Stimulated activated CD4-positive, alpha-beta T cell treated with anti-CD3 and anti-CD28 coated beads, TNF-alpha, amount 100 ng/mL, for 48 hours (primary cell): ENCODE data around the gene MICAL3.

ENCODE experiments used
- DNase-seq, 3 donors: peaks; one replicate each; pipeline ENCODE4 v3.0.0-alpha.2; 2020; ENCODE audit warnings: low read depth in 3 of 3

Gene MICAL3

GRCh38 chr22:17842386-17842785, 182.0 kb downstream of the MICAL3 start:
- DNase-seq: no peak

DNA sequence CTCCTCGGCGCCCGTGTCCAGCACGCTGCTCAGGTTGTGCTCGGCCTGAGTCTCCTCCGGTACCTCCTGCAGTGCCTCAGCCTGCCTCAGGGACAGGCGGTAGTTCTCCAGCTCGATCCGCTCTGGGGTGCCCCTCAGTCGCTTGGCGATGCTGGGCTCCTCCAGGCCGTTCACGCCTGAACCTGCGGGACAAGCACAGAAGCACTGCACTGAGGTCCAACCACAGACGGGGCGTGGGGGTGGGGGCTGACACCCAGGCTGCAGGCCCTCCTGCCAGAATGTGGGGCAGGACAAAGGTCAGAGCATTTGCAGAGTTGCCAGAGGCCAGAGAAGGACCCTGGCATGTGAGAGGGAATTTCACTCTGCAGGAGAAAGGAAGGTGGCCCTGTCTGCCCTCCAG, 182.5 kb downstream of the MICAL3 start:
- DNase-seq: no peak

DNA sequence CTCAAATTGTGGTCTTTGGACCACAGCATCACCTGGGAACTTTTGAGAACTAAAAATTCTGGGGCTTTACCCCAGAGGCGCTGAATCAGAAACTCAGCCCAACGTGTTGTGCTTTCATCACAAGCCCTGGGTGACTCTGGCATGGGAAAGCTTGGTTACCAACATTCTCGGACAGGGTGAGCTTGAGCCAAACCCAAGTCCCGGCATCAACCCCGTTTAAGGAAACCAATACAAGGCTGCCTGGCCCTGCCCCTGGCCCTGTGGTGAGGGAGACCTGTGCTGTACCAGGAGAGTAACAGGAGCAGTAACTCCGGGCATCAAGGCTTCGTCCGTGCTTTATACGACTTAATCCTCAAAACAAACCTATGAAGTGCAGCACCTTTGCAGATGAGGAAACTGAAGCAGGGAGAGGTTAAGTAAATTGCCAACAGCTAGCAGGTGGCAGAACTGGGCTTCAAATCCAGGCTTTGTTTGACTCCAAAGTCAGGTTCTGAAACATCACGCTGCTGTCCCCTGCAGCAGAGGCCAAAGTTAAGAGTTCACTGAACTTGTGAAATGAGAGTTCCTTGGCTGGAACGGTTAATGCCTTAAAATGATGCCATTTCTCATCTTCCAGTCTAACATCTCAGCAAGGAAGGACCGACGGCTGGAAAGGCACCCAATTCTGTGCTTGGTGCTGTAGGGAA, 186.0 kb downstream of the MICAL3 start:
- no peak for DNase-seq

DNA sequence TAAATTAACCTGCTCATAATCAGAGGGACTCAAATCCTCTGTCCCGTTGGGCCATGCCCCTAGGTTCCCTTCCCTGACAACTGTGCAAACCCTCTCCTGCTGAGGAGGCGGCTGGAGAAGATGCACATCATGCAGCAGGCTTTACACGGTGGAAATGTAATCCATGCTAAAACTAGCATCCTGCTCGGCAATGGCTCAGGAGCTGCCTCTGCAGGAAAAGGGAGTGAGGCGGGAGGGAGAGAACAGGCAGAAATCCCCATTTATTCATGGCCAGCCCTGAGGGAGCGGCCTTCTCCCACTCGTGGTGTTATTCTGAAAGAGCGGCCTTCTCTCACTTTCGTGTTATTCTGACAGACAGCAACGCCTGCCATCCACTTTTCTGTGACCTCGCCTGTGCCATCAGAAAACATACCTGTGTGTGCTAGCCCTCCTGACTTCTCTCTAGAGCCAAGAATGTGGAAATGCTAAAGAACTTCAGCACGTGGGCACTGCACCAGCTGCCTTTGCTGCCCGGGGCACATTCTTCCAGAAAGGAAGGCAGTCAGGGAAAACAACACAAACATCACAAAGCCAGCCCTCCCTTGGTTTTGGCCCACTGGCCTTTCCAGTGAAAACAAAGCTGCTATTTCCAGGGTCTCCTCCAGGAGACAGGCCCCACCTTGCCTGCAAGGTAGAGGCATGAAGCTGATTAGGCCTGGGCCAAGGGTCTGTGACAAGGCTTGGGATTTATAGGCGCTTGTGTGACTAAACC, 187.2 kb downstream of the MICAL3 start:
- no peak for DNase-seq

- DNase-seq: no peak
Measured at GRCh38 chr22:17835256-17835655, 189.1 kb downstream of the MICAL3 start.

DNA sequence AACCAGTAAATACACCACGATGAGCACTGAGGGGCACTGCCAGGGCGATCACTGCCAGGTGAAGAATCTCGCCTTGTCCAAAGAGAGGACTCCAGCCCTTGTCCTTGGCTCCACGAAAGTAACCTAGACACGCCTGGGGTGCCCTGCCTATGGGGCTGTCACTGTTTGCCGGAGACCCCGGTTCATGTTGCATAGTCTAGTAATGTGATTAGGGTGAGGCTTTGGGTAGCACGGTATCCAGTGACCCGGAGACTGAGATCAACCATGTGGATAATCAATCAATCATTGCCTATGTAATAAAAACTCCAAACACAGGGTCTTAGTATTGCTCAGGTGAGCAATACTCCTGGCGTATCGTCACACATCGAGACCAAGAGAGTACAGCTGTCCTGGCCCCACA, 190.9 kb downstream of the MICAL3 start:
- no peak for DNase-seq

GRCh38 chr22:17832665-17833064, 191.7 kb downstream of the MICAL3 start:
- no peak for DNase-seq

- no peak for DNase-seq
Measured at GRCh38 chr22:17831501-17832251, 192.7 kb downstream of the MICAL3 start.

DNA sequence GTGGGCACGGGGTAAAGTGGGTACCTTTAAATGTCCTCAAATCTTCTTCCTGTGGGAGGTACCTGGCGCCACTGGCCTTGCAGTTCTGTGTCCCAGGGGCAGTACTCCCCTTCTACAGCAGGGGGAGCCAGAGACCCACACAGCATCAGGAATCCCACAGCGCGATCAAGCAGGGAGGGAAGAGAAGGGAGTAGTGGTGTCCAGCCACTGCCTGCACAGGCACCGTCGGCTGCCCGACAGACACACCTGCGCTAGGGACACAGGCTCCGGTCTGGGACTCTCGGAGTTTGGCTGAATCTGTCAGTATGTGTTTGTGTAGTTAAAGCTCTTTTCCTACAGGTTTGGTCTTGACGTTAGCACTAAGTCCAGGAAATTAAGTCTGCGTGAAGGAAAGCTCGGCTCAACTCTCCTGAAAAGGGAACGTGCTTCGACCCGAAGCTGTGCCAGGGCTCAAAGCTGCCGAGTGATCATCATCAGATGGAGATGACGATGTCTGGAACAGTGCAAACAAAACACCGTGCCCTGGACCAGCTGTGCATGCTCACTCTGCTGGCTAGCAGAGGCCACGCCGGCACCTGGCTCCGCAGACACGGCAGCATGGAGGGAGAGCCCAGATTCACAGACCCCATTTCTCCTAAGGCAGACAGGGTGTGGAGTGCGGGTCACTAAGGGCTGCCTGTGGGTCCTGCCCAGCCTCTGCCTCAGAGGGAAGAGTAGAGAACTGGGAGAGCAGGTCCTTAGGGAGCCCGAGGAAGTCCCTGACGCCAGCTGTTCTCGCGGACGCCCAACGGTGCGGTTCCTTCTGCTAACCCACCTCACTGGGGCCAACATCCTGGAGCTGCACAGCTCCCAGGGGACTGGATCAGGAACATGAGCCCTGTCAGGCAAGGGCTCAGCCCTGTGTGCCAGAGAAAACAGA, 194.1 kb downstream of the MICAL3 start:
- peak; percentile 64 to 70 (median 68) for DNase-seq

DNA sequence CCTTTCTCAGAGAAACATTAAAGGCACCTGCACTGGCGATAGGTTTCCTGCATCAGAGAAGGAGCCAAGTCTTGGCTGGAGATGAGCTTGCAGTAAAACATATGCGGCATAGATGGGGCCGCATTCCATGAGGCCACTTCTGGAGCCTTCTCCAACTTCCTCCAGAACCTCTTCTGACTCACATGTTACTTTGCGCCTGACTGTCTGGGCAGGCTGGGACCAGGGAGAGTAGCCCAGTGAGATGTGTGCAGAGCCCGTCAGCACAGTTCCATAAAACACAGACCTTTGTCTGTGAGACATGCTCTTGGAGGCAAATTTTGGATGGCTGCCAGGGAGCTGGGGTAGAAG, 194.7 kb downstream of the MICAL3 start:
- no peak for DNase-seq

GRCh38 chr22:17828502-17829080, 195.8 kb downstream of the MICAL3 start:
- no peak for DNase-seq

DNA sequence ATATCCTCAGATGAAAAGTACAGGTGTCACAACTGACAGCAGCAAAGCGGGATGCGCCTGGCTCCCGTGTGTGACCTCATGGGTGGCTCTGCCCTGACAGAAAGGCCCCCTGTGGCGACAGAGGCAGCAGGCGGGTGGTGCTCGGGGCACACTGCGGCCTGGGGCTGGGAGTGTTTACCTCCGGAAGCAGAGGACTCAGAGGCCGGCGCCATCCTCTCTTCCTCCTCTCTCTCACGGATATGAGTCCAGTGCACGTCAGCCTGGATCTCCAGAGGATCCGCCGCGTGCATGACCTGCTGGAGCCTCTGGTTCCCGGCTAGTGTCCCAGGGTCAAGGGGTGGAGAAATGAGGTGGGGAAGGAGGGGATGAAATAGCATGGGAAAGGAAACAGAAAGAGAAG, 196.9 kb downstream of the MICAL3 start:
- no peak for DNase-seq

DNA sequence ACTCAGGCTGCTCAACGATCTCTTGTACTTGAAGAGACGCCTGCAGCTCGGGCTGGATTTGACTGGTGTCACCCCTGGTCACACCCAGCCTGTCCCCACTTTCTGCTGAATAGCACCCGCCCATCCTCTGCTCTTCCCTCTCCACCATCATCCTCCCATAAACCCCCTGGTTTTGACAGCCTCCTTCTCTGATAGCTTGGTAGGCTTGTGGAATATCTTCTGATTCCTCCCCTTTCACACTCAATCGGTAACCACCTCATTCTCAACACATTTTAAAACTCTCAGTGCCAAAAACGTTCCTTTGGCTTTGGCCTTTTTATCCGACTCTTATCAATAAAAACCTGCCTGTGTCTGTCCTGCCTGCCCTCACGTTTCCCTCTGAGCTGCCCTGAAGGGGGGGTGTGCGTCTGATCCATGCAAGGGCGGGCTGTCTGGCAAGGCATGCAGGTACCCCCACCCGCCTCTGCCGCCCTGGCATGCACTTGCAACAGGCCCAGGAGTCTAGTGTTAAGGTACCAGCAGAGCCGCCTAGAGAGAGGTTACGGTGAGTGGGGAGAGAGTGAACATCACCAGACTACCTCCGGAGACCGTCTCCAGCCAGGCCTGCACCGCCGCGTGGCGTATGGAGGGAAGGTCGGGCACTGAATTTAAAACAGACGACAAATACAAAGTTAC, 198.3 kb downstream of the MICAL3 start:
- DNase-seq: no peak

DNA sequence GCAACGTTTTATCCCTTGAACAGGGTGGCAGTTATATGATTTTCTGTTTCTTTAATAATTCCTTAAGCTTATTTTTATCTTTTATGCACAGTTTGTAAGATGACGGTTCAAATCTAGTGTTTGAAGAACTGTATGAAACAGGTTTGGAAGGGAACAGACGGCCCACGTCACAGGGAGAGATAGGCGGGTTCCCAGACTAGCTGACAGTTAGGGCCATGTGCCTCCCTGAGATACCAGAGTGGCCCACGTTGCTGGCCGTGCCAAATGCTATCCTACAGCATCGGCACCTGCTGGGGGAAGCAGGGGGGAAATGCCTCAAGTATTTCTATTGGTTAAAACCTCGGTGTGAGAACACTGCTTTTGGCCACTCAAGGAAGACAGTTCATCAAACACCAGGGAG, 199.9 kb downstream of the MICAL3 start:
- DNase-seq: no peak

GRCh38 chr22:17823964-17824363, 200.4 kb downstream of the MICAL3 start:
- DNase-seq: no peak

GRCh38 chr22:17823226-17823625, 201.1 kb downstream of the MICAL3 start:
- DNase-seq: no peak

- DNase-seq: no peak
Measured at GRCh38 chr22:17822087-17822486, 202.3 kb downstream of the MICAL3 start.

GRCh38 chr22:17820879-17821439, 203.4 kb downstream of the MICAL3 start:
- DNase-seq: no peak

GRCh38 chr22:17818649-17819048, 205.7 kb downstream of the MICAL3 start:
- DNase-seq: no peak

DNA sequence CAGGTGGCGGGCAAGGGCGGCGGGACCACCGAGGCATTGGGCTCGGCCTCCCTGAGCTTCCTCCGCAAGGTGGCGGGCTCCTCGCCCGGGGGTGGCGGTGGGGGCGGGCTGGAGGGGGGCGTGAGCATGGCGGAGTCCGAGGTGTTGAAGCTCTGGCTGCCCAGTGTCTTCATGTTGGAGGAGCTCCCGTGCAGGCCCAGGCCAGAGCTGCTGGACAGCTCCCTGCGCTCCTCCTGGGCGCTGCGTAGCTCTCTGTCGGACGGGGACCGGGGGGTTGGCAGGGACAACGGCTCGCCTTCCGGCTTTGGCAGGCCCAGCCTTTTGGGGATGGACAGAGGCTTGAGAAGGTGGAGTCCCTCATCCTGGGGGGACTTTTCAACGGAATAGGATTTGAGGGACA, 206.2 kb downstream of the MICAL3 start:
- no peak for DNase-seq
